NT2/D1 (cell line): ENCODE measurements around the gene RNASE11.
"Not testable (repeated sequence)": the region's sequence is repeated elsewhere in the genome, so short reads cannot be mapped to it uniquely, and the experiment has no call there.

Source experiments
- DNase-seq: peaks from one replicate; pipeline ENCODE4 v3.0.0-alpha.2; 2011; ENCODE audit warnings: low read depth, low spot score
- H3K27me3 ChIP-seq: 2 replicates; pipeline ENCODE4 v1.6.0; 2011; ENCODE audit warnings: mild to moderate bottlenecking; ENCODE audit not compliant: insufficient read length, insufficient read depth
- H3K36me3 ChIP-seq: 2 replicates; pipeline ENCODE4 v1.6.1; 2011; ENCODE audit warnings: mild to moderate bottlenecking, low read length, mixed read lengths; ENCODE audit not compliant: insufficient read depth, insufficient read length
- H3K4me1 ChIP-seq: 2 replicates; pipeline ENCODE4 v1.5.1; 2011; ENCODE audit not compliant: insufficient read depth, insufficient read length
- H3K4me3 ChIP-seq: 2 replicates; pipeline ENCODE4 v1.5.1; 2011; ENCODE audit warnings: low read depth; ENCODE audit not compliant: insufficient read length
- H3K9ac ChIP-seq: 2 replicates; pipeline ENCODE4 v1.6.0; 2011; ENCODE audit warnings: low read depth; ENCODE audit not compliant: insufficient read length
- H3K9me3 ChIP-seq: 2 replicates; pipeline ENCODE4 v1.5.1; 2011; ENCODE audit warnings: mild to moderate bottlenecking, low read length; ENCODE audit not compliant: insufficient read depth
- SUZ12 ChIP-seq: IDR thresholded peaks from 2 replicates; pipeline ENCODE4 v1.6.1; 2011; ENCODE audit not compliant: insufficient read length, insufficient read depth; ENCODE audit errors: extremely low read depth
- YY1 ChIP-seq: IDR thresholded peaks from 2 replicates; pipeline ENCODE4 v1.6.1; 2011; ENCODE audit not compliant: insufficient read length, insufficient read depth
- ZNF274 ChIP-seq: IDR thresholded peaks from 2 replicates; pipeline ENCODE4 v1.6.1; 2011; ENCODE audit warnings: mild to moderate bottlenecking, low read depth, low read length

RNASE11 gene

DNA sequence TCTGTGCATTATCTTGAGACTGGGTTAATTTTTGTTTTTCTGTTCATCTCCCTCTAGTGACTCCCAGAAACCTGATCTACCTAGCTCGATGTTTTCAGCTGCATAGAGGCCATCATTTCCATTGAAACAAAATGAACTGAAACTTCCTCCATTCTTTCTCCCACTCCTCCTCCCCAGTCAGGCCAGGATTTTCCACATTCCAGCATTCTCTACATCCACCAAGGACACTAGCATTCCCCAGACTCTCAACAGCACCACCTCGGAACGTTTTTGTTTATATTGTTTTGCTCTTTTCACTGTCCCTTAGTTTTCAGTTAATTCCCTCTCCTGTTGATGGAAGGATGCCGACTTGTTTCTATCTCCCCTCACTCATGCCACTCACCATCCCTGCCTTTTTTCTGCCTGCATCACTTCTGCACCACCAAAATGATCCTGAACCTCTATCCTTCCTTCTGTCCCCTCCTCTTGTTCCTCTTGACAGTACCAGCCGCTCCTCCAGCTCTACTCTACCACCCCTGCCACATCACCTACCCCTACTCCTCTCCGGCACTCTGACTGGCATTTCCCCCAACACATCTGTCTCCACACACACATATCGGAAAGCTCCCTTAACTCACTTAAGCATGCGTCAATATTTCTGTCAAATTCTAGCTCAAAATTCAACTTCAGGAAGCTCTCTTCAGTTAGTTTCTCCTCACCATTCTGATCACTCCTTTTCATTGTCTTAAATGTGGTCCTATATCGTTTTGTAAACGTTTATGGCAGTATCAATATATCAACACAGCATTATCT lies 40.5 kb upstream of the RNASE11 start:
- Histone ChIP-seq H3K4me1 (no peaks in the 10 kb centered on the region), H3K27me3 (peaks cover 25% of the 10 kb centered on the region), H3K9ac (no peak overlapping the region), H3K36me3 (no peaks in the 10 kb centered on the region), H3K9me3 (no peaks in the 10 kb centered on the region), H3K4me3 (no peak overlapping the region)
- TF ChIP-seq YY1, result no peak
- TF ChIP-seq SUZ12, result no peak
- no peak for TF ChIP-seq ZNF274
- no peak for DNase-seq

DNA sequence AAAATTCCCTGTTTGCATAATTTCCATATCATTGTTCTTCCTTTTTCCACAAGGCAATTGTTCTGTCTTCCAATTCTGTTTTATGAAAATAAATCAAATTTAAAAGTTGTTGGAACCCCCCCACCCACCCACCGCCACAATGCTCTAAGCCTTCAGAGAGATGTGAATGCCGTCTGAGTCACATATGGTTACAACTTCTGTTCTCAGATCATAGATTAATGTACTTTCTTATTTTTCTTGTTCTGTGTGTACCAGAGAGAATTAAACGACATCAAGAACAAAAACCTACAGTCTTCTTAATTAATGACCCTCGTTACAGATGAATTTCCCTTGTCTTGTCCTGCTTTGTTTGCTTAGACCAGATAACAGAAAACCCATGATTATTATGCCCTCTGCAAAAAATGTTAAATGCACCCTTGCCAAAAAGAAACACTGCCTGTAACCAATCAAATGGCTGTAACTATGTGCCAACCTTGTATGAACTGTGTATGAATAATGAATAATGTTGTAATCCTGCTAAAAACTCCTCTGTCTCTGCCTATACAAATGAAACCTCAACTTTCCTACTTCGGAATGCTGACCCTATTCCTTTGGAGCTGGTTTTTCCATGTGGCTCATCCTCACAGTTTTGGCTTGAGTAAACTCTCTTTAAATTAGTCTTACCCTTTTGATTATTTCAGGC lies 39.7 kb upstream of the RNASE11 start:
- no peak overlapping the region for H3K4me3 ChIP-seq

DNA sequence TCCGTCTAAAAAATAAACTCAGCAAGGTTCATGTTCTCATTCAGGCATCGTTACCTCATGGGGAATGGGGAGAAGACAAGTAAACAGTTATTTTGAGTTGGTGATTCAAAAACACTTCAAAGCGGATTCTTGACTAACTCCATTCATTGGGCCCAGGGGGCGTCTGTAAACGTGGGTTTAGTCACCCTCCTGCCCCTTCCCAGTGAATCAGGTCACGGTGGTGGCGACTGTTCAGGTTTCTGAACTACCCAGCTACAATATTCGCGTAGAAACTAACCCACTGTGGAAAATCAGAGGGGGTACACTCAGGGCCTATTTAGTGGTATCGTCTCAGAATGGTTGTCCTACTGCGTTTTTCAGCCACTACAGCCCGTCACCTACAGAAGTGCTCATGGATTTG lies 38.5 kb upstream of the RNASE11 start:
- Histone ChIP-seq H3K4me3 (peak overlapping the region; percentile 62), H3K4me1 (no peaks in the 10 kb centered on the region), H3K36me3 (no peaks in the 10 kb centered on the region), H3K9me3 (no peaks in the 10 kb centered on the region), H3K9ac (peak overlapping the region; percentile 29), H3K27me3 (peaks cover 25% of the 10 kb centered on the region)
- no peak for DNase-seq
- TF ChIP-seq ZNF274, result no peak
- TF ChIP-seq SUZ12, result no peak
- TF ChIP-seq YY1, result no peak

More for the DNA sequence above, 39.7 kb upstream of the RNASE11 start:
- H3K36me3 ChIP-seq, result no peaks in the 10 kb centered on the region
- no peak for TF ChIP-seq ZNF274
- TF ChIP-seq YY1, result no peak
- TF ChIP-seq SUZ12, result no peak
- no peaks in the 10 kb centered on the region for H3K9me3 ChIP-seq
- peaks cover 25% of the 10 kb centered on the region for H3K27me3 ChIP-seq
- H3K9ac ChIP-seq, result no peak overlapping the region
- no peak for DNase-seq
- no peaks in the 10 kb centered on the region for H3K4me1 ChIP-seq

DNA sequence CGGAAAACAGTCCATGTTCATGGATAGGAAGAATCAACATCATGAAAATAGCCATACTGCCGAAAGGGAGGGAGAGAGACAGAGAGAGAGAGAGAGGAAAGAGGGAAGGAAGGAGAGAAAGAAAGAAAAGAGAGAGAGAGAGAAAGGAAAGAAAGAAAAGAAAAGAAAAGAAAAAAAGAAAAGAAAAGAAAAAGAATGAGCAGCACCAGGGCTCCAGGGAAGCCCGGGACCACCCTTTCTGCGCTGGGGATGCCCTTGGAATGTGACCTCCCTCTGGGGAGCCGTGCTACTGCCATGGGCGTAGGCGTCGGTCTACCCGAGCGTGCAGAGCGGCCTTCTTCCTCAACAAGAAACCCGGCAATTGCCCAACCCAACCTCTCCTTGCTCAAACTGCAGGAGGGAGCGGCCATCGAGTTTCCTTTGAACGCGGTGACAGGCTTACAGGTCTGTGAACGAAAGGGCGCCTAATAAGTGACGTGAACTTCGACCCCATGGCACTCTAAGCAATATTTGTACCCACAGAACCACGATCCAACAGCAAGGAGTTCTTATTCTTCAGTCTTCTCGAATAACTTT lies 36.8 kb upstream of the RNASE11 start:
- no peaks in the 10 kb centered on the region for H3K36me3 ChIP-seq
- H3K4me1 ChIP-seq, result no peaks in the 10 kb centered on the region
- TF ChIP-seq SUZ12 (no peak), YY1 (no peak), ZNF274 (no peak)
- H3K4me3 ChIP-seq, result peak overlapping the region; percentile 59
- no peak for DNase-seq
- peaks cover 25% of the 10 kb centered on the region for H3K27me3 ChIP-seq
- no peaks in the 10 kb centered on the region for H3K9me3 ChIP-seq
- H3K9ac ChIP-seq, result peak overlapping the region; percentile 51

DNA sequence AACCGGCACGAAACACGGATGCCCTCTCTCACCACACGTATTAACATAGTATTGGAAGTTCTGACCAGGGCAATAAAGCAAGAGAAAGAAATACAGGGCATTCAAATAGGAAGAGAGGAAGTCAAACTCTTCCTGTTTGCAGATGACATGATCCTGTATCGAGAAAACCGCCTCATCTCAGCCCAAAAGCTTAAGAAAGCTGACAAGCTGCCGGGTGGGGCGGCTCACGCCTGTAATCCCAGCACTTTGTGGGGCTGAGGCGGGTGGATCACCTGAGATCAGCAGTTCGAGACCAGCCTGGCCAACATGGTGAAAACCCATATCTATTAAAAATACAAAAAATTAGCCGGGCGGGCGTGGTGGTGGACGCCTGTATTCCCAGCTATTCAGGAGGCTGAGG lies 36.0 kb upstream of the RNASE11 start:
- Histone ChIP-seq H3K9ac (no peak overlapping the region), H3K36me3 (no peaks in the 10 kb centered on the region), H3K27me3 (peaks cover 21% of the 10 kb centered on the region), H3K4me3 (no peak overlapping the region), H3K9me3 (no peaks in the 10 kb centered on the region), H3K4me1 (no peaks in the 10 kb centered on the region)
- no peak for DNase-seq
- TF ChIP-seq SUZ12 (no peak), YY1 (no peak), ZNF274 (no peak)

DNA sequence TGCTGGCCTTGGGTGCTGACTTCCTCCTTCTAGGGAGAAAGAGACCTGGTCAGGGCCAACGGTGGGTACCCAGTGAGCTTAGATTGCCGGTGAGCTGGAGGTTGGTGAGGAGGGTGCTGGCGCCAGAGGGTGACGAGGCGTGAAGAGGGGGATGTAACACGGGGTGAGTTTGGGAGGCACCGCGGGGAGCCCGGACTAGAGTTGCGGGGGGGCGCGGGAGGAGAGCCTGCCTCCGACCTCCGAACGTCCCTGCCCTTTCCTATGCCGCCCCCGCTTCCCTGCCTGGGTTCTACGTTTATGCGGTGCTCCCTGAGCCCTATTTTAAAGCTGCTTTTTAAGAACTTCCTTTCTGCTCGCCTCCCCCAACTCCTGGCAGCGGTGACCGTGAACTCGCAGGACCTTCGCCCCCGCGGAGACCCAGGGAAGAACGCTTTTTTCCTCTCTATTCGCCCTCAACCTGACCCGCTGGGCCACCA lies 35.1 kb upstream of the RNASE11 start:
- H3K27me3 ChIP-seq, result peaks cover 13% of the 10 kb centered on the region
- H3K9me3 ChIP-seq, result no peaks in the 10 kb centered on the region
- TF ChIP-seq ZNF274 (no peak), YY1 (no peak), SUZ12 (no peak)
- H3K9ac ChIP-seq, result no peak overlapping the region
- no peaks in the 10 kb centered on the region for H3K36me3 ChIP-seq
- no peak for DNase-seq
- no peak overlapping the region for H3K4me3 ChIP-seq
- no peaks in the 10 kb centered on the region for H3K4me1 ChIP-seq

DNA sequence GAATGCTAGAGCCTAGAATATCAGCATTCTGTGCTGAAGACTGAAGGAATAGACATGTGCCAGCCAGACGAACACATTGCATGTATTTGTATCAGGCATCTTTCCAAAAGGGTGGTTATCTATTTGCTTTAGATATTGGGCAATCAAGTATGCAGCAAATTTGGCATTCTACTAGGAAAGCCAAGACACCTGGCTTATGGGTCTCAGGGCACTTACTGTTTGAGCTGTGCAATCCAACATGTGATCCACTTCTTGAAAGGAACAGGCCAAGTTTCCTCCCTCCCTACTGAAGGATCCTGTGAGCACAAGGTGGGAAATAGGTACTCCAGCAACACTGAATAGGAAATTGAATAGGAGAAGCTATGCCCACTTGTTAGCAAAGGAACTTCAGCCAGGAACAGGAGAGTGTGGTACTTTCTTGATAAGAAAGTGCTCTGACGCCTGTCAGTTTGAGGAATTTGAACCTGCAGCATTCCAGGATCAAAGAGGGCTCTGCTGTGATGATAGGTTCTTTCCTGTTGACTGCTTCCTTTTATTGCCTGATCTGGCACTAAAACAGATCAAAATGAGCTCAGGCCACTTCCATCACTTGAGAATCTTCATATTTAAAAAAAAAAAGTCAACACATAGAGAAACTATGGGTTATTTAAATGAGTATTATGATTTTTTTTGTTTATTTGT lies 33.1 kb upstream of the RNASE11 start:
- Histone ChIP-seq H3K9me3 (no peaks in the 10 kb centered on the region), H3K36me3 (no peaks in the 10 kb centered on the region), H3K9ac (no peak overlapping the region), H3K4me3 (no peak overlapping the region), H3K27me3 (no peaks in the 10 kb centered on the region), H3K4me1 (no peaks in the 10 kb centered on the region)
- DNase-seq, result no peak
- no peak for TF ChIP-seq ZNF274
- TF ChIP-seq SUZ12, result no peak
- no peak for TF ChIP-seq YY1

DNA sequence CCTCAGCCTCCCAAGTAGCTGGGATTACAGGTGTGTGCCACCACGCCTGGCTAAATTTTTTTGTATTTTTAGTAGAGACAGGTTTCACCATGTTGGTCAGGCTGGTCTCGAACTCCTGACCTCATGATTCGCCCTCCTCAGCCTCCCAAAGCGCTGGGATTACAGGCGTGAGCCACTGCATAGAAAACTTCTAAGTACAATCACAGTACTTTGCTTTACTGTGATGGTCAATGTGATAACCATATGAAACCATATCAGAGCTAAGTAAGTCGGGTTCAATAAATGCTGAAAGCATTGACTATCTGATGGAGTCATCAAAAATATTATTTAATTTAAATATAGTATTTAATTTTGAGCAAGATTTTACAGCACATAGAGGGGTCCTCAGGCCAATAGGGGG lies 31.9 kb upstream of the RNASE11 start:
- not testable (repeated sequence) for H3K9me3 ChIP-seq, H3K4me3 ChIP-seq, H3K27me3 ChIP-seq, H3K4me1 ChIP-seq, H3K9ac ChIP-seq, DNase-seq, H3K36me3 ChIP-seq
